HepG2 (cell line): ENCODE results near the gene CYP27A1. TPM values are rescaled to one million over a fixed set of nuclear protein-coding genes. Genes with fewer than 3 reads are reported as not detected.
A peak's percentile ranks its signal among the peaks of the same experiment; 100 is the strongest.

ENCODE experiments used
- DPF2 ChIP-seq: sonication (generic); formaldehyde crosslinking; IDR thresholded peaks from 2 replicates; pipeline ENCODE4 v1.4.0; 2020; ENCODE audit warnings: mild to moderate bottlenecking, low read depth, missing genetic modification reagents, borderline replicate concordance
- ETV6 ChIP-seq: sonication (generic); formaldehyde crosslinking; conservative IDR thresholded peaks from 2 replicates; pipeline ENCODE4 v1.4.0; 2020; ENCODE audit warnings: missing genetic modification reagents
- HDAC2 ChIP-seq: sonication (generic); formaldehyde crosslinking; IDR thresholded peaks from 2 replicates; pipeline ENCODE4 v1.4.0; 2020; ENCODE audit warnings: missing genetic modification reagents
- KIAA2018 ChIP-seq: sonication (generic); formaldehyde crosslinking; IDR thresholded peaks from 2 replicates; pipeline ENCODE4 v1.5.0; 2020; ENCODE audit warnings: mild to moderate bottlenecking, missing genetic modification reagents, borderline replicate concordance
- MAZ ChIP-seq, 2 experiments: sonication (generic) in 1 of 2; formaldehyde crosslinking in 1 of 2; IDR thresholded peaks; 2 replicates each; pipeline versions ENCODE4 v1.5.0 to v1.6.1; 2012 to 2020; ENCODE audit warnings: low read depth in 2 of 2, mild to moderate bottlenecking in 2 of 2, borderline replicate concordance in 1 of 2, improper control_type of control experiment in 1 of 2, low read length in 1 of 2, missing genetic modification reagents in 1 of 2, moderate library complexity in 1 of 2
- MTERF4 ChIP-seq: sonication (generic); formaldehyde crosslinking; IDR thresholded peaks from 2 replicates; pipeline ENCODE4 v1.8.0; 2023; ENCODE audit warnings: mild to moderate bottlenecking, missing genetic modification reagents
- MYNN ChIP-seq: sonication (generic); formaldehyde crosslinking; IDR thresholded peaks from 2 replicates; pipeline ENCODE4 v1.4.0; 2020; ENCODE audit warnings: mild to moderate bottlenecking, low read depth, missing genetic modification reagents
- POLR2A ChIP-seq, 2 experiments: IDR thresholded peaks; 2 replicates each; pipeline ENCODE4 v1.6.1; 2011; ENCODE audit warnings: low read depth in 2 of 2, low read length in 2 of 2, mild to moderate bottlenecking in 1 of 2, moderate library complexity in 1 of 2; ENCODE audit not compliant: insufficient read depth in 1 of 2
- ZFP1 ChIP-seq: IDR thresholded peaks from 2 replicates; pipeline ENCODE4 v1.6.1; 2016
- ZNF121 ChIP-seq: sonication (generic); formaldehyde crosslinking; IDR thresholded peaks from 2 replicates; pipeline ENCODE4 v1.5.0; 2020; ENCODE audit warnings: mild to moderate bottlenecking, missing genetic modification reagents
- ZNF180 ChIP-seq: sonication (generic); formaldehyde crosslinking; IDR thresholded peaks from 2 replicates; pipeline ENCODE4 v1.4.0; 2020; ENCODE audit warnings: low read depth, missing genetic modification reagents, borderline replicate concordance
- ZNF296 ChIP-seq: sonication (generic); formaldehyde crosslinking; conservative IDR thresholded peaks from 2 replicates; pipeline ENCODE4 v1.5.0; 2020; ENCODE audit warnings: mild to moderate bottlenecking, missing genetic modification reagents
- ZNF354B ChIP-seq: sonication (generic); formaldehyde crosslinking; IDR thresholded peaks from 2 replicates; pipeline ENCODE4 v1.8.0; 2022; ENCODE audit warnings: mild to moderate bottlenecking, missing genetic modification reagents
- ZNF460 ChIP-seq: sonication (generic); formaldehyde crosslinking; IDR thresholded peaks from 2 replicates; pipeline ENCODE4 v1.5.1; 2020; ENCODE audit warnings: missing genetic modification reagents, mild to moderate bottlenecking, borderline replicate concordance
- ZNF543 ChIP-seq: sonication (generic); formaldehyde crosslinking; IDR thresholded peaks from 2 replicates; pipeline ENCODE4 v1.4.0; 2020; ENCODE audit warnings: mild to moderate bottlenecking, missing genetic modification reagents
- ZNF777 ChIP-seq: sonication (generic); formaldehyde crosslinking; IDR thresholded peaks from 2 replicates; pipeline ENCODE4 v1.4.0; 2020; ENCODE audit warnings: missing genetic modification reagents
- polyA plus RNA-seq, 8 experiments: library from polyadenylated mRNA; depleted of rRNA in 3 of 8; stranded (reverse) in 7 of 8; unstranded in 1 of 8; fragments of >200 nt; fragmentation: Illumina TruSeq in 4 of 8; extraction: Trizol in 4 of 8; gene quantifications; 2 replicates each; pipeline versions ENCODE4 v1.2.1 to v1.2.3, GENCODE V29; 2011 to 2016; ENCODE audit warnings: low read depth in 4 of 8, missing spikeins in 1 of 8, mixed read lengths in 1 of 8; ENCODE audit not compliant: insufficient read depth in 1 of 8
- total RNA-seq, 5 experiments: library from RNA; depleted of rRNA; stranded (reverse); fragments of >200 nt; fragmentation: Illumina TruSeq; extraction: Trizol; gene quantifications; 2 replicates each; pipeline ENCODE4 v1.2.3, GENCODE V29; 2016; ENCODE audit warnings: low read depth in 1 of 5
- TF ChIP-seq, protein P1 (sequence below): sonication (generic); formaldehyde crosslinking; IDR thresholded peaks from 2 replicates; pipeline ENCODE4 v1.4.0; 2020; ENCODE audit warnings: missing genetic modification reagents, borderline replicate concordance

The CYP27A1 gene
- total and polyA plus RNA-seq, 2 of the 13 experiments (the other 11 are each of a cell fraction or from before 2014, with no cell fraction given): 157 to 266 TPM

- no peak for TF ChIP-seq KIAA2018
- peak; percentile 56; the same call in 1 of the 2 replicates for TF ChIP-seq ZNF296 (CRISPR knock-in tag)
- TF ChIP-seq ZNF121 (CRISPR knock-in tag): peak; percentile 47; the same call in 1 of the 2 replicates
- TF ChIP-seq POLR2A (IDR thresholded peaks at IDR 0.05; ENCODE audit: insufficient read depth in 1 of 2, low read depth in 2 of 2, low read length in 2 of 2): peak in 1 of 2 experiments; percentile 47; a peak in 2 of 4 replicates
- TF ChIP-seq, protein P1, sequence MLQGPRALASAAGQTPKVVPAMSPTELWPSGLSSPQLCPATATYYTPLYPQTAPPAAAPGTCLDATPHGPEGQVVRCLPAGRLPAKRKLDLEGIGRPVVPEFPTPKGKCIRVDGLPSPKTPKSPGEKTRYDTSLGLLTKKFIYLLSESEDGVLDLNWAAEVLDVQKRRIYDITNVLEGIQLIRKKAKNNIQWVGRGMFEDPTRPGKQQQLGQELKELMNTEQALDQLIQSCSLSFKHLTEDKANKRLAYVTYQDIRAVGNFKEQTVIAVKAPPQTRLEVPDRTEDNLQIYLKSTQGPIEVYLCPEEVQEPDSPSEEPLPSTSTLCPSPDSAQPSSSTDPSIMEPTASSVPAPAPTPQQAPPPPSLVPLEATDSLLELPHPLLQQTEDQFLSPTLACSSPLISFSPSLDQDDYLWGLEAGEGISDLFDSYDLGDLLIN: no peak
- peak; percentile 84 for TF ChIP-seq ZNF543 (CRISPR knock-in tag)
- no peak for TF ChIP-seq MYNN (CRISPR knock-in tag)
- no peak for TF ChIP-seq ZNF460 (CRISPR knock-in tag)
- peak; percentile 56; the same call in 1 of the 2 replicates for TF ChIP-seq HDAC2
- no peak for TF ChIP-seq MAZ (IDR thresholded peaks at IDR 0.05; ENCODE audit: borderline replicate concordance, low read depth, low read length)
- TF ChIP-seq MAZ (CRISPR knock-in tag; IDR thresholded peaks at IDR 0.05; ENCODE audit: low read depth): no peak
- TF ChIP-seq ZNF180 (CRISPR knock-in tag): 0 out of 2 replicates have a peak, but pooled peaks have one; percentile 15
- TF ChIP-seq MTERF4 (CRISPR knock-in tag): no peak
- peak; percentile 19; the same call in 1 of the 2 replicates for TF ChIP-seq DPF2 (CRISPR knock-in tag)
- no peak for TF ChIP-seq ETV6 (CRISPR knock-in tag)
- no peak for TF ChIP-seq ZFP1 (CRISPR knock-in tag)
- no peak for TF ChIP-seq ZNF354B (CRISPR knock-in tag)
- TF ChIP-seq ZNF777 (CRISPR knock-in tag): no peak; the same call in 1 of the 2 replicates
Observed at GRCh38 chr2:218745559-218746469, 36.1 kb upstream of the CYP27A1 start (continued).
